AG10803 (cell line): ENCODE data around the gene RBM20.

ENCODE experiments used
- DNase-seq: peaks from one replicate; pipeline ENCODE4 v3.0.0; 2010; ENCODE audit warnings: low read depth
- H3K4me3 ChIP-seq: 2 replicates; pipeline ENCODE4 v1.5.1; 2011; ENCODE audit warnings: mild to moderate bottlenecking, low read length, control low read depth
- CTCF ChIP-seq: conservative IDR thresholded peaks from 2 replicates; pipeline ENCODE4 v1.5.1; 2011; ENCODE audit warnings: mild to moderate bottlenecking, low read length, control low read depth, inconsistent platforms

RBM20 gene

GRCh38 chr10:110643653-110644597 is at the start of gene RBM20:
RBM20 (plus strand) TSS chr10:110644336; CDS start chr10:110644455, 119 bp downstream.
- DNase-seq = no peak
- H3K4me3 ChIP-seq = peak within 1 kb of the TSS; percentile 56
- TF ChIP-seq CTCF = no peak

- DNase-seq = no peak
- no peak overlapping the region for H3K4me3 ChIP-seq
- no peak for TF ChIP-seq CTCF
Measured at GRCh38 chr10:110597476-110597875, 46.7 kb upstream of the RBM20 start.

GRCh38 chr10:110600487-110601101 is 43.5 kb upstream of the RBM20 start:
- peak; percentile 61 for TF ChIP-seq CTCF
- peak; percentile 66 for DNase-seq
- no peak overlapping the region for H3K4me3 ChIP-seq

GRCh38 chr10:110601581-110601980 is 42.6 kb upstream of the RBM20 start:
- DNase-seq = peak; percentile 26
- no peak for TF ChIP-seq CTCF
- no peak overlapping the region for H3K4me3 ChIP-seq

- no peak overlapping the region for H3K4me3 ChIP-seq
- DNase-seq = no peak
- TF ChIP-seq CTCF = no peak
Measured at GRCh38 chr10:110608087-110608486, 36.0 kb upstream of the RBM20 start.

GRCh38 chr10:110609605-110610004 is 34.5 kb upstream of the RBM20 start:
- no peak for DNase-seq
- H3K4me3 ChIP-seq = no peak overlapping the region
- no peak for TF ChIP-seq CTCF
